C4-2B (cell line): ENCODE measurements around the gene SZT2.

Experiments used
- ZFX ChIP-seq: fragments of 450-650 bp; IDR thresholded peaks from 2 replicates; pipeline ENCODE4 v1.6.1; 2017
- TF ChIP-seq, protein P1 (sequence below): fragments of 450-650 bp; conservative IDR thresholded peaks from 2 replicates; pipeline ENCODE4 v1.5.1; 2017; ENCODE audit warnings: mild to moderate bottlenecking

GRCh38 chr1:43372172-43372571, 17.5 kb upstream of the SZT2 start:
- TF ChIP-seq, protein P1, sequence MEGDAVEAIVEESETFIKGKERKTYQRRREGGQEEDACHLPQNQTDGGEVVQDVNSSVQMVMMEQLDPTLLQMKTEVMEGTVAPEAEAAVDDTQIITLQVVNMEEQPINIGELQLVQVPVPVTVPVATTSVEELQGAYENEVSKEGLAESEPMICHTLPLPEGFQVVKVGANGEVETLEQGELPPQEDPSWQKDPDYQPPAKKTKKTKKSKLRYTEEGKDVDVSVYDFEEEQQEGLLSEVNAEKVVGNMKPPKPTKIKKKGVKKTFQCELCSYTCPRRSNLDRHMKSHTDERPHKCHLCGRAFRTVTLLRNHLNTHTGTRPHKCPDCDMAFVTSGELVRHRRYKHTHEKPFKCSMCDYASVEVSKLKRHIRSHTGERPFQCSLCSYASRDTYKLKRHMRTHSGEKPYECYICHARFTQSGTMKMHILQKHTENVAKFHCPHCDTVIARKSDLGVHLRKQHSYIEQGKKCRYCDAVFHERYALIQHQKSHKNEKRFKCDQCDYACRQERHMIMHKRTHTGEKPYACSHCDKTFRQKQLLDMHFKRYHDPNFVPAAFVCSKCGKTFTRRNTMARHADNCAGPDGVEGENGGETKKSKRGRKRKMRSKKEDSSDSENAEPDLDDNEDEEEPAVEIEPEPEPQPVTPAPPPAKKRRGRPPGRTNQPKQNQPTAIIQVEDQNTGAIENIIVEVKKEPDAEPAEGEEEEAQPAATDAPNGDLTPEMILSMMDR: no peak
- no peak for TF ChIP-seq ZFX
